RPMI8226 (cell line): Measurements from ENCODE around the gene ARFGAP3.

Source experiments
- DNase-seq: peaks from one replicate; pipeline ENCODE4 v3.0.0-alpha.2; 2015

ARFGAP3 gene

DNA sequence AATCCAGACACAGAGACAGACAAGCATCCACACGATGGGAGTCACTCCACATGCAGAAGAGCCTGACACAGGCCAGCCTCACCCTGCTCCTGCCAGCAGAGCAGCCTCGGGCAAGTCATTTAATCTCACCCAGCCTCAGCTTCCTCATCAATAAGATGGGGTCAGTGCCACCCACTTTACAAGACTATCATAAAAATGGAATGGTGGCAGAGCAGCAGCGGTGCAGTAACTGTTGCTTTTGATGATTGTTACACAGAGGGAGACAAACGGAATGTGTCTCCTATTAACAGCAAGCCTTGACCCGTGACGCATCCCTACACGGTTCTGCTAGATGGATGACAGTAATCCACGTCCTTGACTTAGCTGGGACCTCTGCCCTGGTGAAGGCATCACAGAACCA, 26.0 kb upstream of the ARFGAP3 start:
- no peak for DNase-seq

DNA sequence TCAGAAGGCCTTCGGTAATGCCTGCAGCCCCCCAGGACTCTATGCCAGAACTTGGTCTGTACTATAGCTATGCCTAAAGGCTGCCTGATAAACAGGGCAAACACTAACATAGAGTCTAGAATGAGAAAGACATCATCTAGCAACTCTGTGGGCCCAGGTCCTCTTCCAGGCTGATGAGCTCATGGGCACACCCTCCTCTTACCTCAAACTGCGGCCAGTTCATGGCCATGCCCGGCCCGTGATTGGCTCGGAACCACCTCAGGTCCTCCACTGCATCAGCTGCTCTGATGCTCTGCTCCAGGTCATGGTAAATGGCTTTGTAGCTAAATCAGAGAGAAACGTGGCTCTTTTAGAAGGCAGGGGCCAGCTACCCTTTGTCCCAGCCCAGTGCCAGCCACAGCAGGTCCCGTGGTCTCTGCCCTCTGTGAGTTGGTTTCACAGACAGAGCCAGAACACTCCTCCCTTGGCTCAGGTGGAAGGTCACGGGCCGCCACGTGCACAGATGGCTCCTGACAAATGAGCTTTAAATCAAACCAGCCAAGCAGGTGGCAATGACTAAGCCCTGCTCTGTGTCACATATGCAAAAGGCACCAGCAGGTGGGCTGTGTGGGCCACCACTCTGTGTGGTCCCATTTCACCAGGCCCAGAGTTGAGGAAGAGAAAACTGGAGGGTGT, 25.0 kb upstream of the ARFGAP3 start:
- DNase-seq: no peak

- no peak for DNase-seq
These were observed 24.2 kb upstream of the ARFGAP3 start for GRCh38 chr22:42881298-42881697.

DNA sequence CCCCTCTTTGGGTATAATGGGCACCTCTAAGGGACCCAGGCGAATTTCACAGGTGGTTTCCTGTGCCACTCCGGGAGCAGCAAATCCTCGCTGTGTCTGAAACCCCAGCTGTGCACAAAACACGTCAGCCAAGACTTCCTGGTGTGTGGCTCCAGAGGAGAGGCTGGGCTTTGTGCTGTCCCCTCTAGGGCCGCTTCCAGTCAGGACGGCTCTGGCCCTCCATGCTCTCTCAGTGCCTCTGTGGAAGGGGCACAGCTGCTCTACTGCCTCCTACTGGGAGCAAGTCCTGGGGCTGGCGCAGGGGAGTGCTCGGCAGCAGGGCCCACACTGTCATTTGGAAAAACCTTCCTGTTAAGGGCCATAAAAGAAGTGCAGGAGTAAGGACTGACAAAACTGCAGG, 23.7 kb upstream of the ARFGAP3 start:
- DNase-seq: no peak

DNA sequence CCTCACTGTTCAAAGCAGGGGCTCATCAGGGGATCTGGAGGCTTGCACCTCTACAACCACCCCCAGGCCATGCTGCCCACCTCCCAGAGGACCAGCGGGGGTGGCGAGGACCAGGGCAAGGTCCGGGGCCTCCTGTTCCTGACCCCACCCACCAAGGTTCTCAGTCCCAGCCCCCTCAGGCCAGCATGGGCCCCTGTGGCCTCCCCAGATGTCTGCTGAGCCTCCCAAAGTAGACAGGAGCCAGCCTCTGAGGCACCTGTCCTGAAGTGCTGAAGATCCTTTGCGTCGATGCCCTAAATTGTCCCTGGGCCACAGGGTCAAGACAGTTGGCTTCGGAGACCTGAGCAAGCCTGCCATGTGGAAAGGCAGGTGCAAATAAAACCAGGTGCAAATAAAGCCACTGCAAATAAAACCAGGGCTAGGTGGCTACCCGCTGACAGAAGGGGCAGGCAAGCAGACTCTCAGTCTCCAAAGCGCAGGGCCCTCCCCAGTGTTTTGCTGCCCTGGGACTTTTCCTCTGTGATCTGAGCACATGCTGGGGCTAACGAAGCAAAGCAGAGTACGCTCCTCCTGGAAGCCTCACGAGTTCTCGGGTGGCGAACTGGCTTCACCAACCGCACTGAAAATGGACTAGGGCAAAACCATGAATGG, 22.4 kb upstream of the ARFGAP3 start:
- DNase-seq: no peak

- DNase-seq: no peak
These were observed 21.7 kb upstream of the ARFGAP3 start for GRCh38 chr22:42878561-42879305.

DNA sequence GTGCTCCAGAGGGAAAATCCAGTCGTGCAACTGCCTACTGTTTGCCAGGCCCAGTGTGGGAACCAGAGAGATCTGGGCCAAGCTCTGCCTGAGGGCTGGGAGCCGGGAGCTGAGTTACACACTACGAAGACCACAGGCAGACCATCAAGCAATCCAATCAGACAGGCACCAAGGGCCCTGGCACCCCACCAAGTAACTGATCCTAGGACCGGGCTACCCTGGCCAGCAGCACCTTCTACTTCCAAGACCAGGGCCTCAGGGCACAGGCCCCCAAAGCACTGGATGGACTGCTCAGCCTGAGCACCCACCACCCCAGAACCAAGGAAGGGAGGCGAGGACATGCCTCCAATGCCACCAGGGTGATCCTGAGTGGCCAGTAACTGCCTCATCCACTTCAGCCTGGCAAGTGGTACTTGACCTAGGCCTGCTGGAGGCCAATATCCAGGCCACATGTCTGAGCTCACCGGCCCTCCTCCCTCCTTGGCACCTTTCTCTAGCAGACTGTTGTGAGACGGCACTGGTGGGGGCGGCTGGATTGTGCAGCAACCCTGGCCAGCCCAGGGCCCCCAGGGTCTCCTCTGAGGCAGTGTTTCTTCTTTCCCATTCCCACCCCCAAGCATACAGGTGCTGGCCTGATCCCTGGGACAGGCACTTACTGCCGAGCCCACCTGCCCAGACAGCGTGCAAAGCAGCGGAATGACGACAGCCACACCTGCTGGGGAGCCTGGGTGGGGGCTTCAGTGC, 20.7 kb upstream of the ARFGAP3 start:
- no peak for DNase-seq

DNA sequence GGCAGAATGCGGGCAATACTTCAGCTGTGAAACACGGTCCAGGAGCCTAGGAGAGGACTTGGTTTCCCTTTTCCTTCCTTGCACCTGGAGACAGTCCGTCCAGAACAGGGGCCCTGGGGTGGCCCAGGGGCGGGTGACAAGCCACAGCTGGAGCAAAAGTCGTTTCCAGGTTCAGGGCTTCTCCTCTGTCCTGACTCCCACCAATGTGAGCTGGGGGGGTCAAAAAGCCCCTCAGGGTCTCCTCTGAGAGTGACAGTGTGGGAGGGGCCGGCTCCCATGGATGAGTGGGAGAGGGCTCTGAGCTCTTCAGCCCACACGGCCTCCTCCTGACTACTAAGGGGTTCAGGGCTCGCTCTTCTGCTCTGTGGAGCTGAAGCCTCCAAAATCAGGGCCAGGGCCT, 20.1 kb upstream of the ARFGAP3 start:
- DNase-seq: no peak

- no peak for DNase-seq
These were observed 19.0 kb upstream of the ARFGAP3 start for GRCh38 chr22:42876041-42876440.

GRCh38 chr22:42874010-42874409, 16.9 kb upstream of the ARFGAP3 start:
- DNase-seq: no peak

DNA sequence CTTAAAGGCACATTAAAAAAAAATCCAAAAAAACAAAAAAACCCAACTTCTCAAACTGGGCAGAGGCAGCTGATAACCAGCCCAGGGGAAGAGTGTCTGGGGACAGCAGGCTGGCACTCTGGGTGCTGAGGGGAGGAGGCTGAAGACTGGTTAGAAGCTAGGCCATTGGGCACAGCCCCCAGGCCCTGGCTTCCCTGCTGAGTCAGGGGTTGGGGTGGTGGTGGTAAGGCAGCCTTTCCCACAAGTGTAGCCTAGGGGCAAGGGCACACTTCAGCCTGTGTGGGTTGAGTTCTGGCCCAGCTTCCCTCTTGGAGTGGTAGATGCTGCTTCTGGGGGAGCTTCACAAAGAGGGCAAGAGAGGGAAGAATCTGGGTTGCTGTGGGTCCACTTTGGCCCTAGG, 16.3 kb upstream of the ARFGAP3 start:
- DNase-seq: no peak

GRCh38 chr22:42872821-42873220, 15.7 kb upstream of the ARFGAP3 start:
- DNase-seq: no peak

DNA sequence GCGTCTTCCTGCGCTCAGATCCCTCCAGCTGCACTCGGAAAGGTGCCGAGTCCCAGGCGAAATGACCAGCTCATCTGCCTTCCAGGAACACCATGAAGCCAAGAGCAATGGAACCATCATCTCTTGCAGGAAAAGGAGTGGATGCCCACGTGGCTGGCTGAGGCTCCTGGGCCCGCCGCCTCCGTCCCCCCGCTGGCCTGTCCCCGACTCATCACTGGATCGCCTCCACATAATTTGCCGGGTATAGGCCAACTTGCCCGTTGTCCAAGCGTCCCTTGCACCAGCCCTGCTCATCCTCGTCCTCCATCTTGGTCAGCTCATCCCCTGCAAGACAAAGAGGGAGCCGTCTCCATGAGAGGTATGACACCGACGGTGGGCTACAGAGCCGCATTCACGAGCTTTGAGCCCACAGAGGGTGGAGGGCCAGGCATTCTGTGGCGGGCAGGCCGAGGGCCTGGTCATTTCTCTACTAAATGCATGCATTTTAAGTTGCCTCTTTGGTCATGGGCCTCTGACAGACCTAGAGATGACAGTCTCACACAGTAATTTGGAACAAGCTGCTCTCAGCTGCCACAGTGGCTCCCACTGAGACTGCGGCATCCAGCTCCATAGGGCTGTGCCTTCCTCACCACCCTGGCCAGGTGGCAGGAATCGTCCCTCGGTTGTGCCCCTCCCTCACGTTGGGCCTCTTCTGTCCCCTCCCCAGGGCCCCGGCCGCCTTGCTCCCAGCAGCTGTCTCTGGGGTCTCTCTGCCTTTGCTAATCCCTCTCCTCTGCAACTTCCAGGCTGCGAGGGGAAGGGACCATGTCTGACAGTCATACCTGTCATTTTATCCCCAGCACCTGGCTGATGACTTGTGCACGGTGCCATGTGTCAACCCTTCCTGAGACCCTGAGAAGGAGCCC, 14.3 kb upstream of the ARFGAP3 start:
- no peak for DNase-seq

GRCh38 chr22:42869888-42870480, 12.9 kb upstream of the ARFGAP3 start:
- DNase-seq: no peak

GRCh38 chr22:42869463-42869862, 12.4 kb upstream of the ARFGAP3 start:
- DNase-seq: no peak

DNA sequence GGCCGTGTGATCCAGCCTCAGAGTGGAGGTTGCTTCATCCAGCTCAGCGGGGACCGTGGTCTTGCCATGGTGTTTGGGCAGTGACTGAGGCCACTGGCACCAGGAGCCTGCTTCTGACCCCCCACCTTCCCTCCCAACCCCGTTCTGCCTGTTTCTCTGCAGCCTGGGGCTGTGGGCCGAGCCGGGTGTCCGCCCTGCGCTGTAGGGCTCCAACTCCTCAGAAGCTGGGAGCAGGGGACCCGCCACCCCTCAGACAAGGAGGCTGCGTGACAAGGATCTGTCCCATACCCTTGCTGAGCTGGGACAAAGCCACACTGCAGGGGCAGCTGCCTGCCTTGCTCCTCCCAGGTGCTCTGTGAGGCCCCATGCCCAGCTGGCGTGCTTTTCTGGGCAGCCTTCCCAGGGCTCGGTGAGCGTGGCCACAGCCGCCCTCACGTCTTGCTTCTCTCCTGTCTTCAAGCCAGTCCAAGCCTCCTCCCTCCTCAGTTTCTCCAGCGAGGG, 11.7 kb upstream of the ARFGAP3 start:
- DNase-seq: no peak

- no peak for DNase-seq
These were observed 9.0 kb upstream of the ARFGAP3 start for GRCh38 chr22:42866100-42866499.

- no peak for DNase-seq
These were observed 8.5 kb upstream of the ARFGAP3 start for GRCh38 chr22:42865536-42865935.

DNA sequence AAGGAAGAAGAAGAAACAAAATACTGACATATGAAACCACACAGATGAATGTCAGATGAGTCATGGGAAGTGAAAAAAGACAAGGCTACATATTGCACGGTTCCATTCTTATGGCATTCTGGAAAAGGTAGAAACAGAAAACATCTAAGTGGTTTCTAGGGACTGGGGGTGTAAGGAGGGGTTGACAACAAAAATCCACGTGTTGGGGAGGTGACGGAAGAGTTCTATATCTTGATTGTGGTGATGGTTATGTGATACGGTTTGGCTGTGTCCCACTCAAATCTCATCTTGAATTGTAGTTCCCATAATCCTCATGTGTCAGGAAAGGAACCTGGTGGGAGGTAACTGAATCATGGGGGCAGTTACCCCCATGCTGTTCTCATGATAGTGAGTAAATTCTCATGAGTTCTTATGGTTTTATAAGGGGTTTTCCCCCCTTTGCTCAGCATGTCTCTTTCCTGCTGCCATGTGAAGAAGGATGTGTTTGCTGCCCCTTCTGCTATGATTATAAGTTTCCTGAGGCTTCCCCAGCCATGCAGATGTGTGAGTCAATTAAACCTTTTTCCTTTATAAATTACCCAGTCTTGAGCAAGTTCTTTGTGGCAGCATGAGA, 6.4 kb upstream of the ARFGAP3 start:
- DNase-seq: peak; percentile 26

DNA sequence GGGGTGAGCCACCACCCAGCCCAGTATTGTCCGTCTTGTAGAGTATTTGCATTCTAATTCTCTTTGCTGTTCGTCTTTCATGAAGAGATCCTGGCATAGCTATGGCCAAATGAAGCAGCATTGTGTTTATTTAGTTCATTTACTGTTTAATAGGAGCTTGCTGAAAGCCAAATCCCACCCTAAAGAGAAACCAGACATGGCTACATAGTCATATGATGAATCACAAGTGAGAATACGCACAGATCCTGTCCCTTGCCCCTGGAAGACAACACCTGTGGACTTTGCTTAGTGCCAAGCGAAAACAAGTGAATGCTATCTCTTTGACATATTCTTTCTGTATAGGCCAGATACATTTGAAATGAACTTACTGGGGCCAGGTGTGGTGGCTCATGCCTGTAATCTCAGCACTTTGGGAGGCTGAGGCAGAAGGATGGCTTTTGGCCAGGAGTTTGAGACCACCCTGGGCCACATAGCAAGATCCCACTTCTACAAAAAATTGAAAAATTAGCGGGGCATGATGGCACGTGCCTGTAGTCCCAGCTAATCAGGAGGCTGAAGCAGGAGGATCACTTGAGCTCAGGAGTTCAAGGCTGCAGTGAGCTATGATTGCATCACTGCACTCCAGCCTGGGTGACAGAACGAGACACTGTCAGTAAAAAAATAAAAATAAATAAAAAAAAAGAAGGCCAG, 5.1 kb upstream of the ARFGAP3 start:
- no peak for DNase-seq

DNA sequence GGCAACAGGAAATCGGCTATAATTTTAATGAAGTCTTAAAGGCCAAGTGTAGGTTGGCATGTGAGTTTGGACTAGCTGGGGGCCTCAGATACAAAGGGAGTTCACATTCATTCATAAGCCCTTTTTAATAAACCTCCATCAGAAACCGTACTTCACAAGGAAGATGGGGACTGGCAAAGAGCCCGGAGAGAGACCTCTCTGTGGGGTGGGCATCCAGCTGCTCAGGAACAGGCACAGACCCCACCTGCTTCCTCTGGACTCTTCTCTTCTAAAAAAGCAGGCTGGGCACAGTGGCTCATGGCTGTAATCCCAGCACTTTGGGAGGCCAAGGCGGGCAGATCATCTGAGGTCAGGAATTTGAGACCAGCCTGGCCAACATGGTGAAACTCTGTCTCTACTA, 3.9 kb upstream of the ARFGAP3 start:
- no peak for DNase-seq
